NCI-H146 (cell line): ENCODE results near the gene HUWE1.

Experiments
- DNase-seq: peaks from one replicate; lab custom pipeline; 2025; lab: John Stamatoyannopoulos, UW

HUWE1 gene

GRCh38 chrX:53684415-53685192, 1.9 kb downstream of the HUWE1 start:
- DNase-seq = peak; percentile 8

DNA sequence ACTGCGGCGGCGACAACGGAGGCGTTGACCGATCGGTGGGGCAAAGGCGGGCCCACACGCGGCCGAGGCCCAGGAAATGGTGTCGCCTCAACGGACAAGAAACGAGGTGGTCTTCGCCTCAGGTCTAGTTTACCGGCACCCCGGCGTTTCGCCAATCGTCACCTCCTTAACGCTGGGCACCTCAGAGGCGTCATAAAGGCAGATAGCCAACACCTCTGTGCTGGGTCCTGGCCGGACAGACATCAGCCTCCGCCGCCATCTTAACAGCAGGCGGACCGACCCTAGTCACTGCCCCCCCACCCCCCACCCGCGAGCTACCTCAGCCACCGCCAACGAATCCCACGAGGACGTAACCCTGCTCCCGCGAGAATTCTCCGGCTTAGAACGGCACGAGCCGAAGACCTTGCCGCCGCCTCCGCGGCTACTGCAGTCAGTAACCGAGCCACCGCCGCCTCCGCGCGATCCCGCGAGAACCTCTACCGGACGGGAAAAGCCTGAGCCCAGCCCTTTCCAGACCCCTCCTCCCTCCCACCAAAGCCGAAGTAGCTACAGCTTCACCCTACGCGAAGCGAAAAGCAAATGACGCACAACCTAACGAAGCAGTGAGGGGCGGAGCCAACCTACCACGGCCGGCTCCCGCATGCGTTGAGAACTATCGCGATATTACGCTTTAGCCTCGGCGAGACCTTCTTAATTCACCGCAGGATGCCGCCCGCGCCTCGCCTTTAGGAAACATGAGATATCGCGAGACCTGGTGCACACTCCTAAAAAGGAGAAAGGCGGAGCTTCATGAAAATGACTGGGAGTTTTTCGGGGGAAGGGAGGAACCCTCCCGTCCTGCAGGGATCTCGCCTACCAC, 2.7 kb downstream of the HUWE1 start:
- DNase-seq = peak; percentile 99

DNA sequence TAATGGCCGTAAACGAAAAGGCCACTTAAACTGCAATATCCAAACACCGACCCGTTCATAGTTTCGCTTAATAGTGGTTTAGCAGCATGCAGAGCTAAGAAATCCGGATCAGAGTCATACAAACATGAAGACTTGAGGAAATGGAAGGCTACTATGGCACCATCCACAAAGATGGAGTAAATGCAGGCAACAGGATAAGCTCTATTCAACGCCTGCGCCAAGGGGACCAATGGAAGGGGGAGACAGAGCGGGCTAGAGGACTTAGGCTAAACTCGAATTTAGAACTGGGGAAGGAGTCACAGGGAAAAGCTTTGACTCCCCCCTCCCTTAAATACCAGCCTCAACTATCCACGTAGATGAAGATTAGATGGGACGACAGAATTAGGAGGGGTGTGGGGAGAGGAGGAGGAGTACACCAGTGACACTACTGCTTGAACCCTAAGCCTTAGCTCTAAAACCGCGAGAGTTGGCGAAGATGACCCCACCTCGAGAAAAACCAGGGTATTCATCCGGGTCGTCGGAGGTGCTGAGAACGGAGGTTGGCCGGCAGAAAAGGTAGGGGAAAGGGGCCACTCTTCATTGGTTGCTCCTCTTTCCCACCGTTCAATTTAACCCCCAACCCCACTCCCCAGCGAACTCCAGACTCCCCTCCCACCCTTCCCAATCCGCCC, 3.5 kb downstream of the HUWE1 start:
- DNase-seq = peak; percentile 57

GRCh38 chrX:53681661-53682060, 4.9 kb downstream of the HUWE1 start:
- DNase-seq = no peak

GRCh38 chrX:53678667-53679066, 7.9 kb downstream of the HUWE1 start:
- no peak for DNase-seq

GRCh38 chrX:53677286-53677685, 9.2 kb downstream of the HUWE1 start:
- DNase-seq = no peak

- no peak for DNase-seq
These were observed 11.9 kb downstream of the HUWE1 start for GRCh38 chrX:53674581-53674980.

GRCh38 chrX:53669258-53669657, 17.3 kb downstream of the HUWE1 start:
- no peak for DNase-seq

- no peak for DNase-seq
These were observed 20.3 kb downstream of the HUWE1 start for GRCh38 chrX:53666171-53666570.

DNA sequence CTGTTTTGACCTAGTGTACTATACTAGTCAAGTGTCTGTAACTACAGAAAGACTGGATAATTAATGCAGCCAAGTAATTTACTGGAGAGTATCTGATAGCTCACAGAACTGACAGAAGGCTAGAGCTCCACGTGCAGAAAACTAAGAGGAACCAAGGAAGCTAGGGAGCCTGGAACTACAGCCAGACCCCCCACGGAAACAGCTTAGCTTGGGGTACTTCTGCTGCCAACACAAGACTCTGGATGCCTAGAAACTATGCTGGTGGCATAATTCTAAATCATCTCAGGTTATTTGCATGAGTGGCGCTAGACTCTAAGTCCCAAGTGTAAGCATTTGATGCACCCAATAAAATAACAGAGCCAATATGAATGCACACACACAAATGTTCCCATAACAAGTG, 26.5 kb downstream of the HUWE1 start:
- DNase-seq = no peak

DNA sequence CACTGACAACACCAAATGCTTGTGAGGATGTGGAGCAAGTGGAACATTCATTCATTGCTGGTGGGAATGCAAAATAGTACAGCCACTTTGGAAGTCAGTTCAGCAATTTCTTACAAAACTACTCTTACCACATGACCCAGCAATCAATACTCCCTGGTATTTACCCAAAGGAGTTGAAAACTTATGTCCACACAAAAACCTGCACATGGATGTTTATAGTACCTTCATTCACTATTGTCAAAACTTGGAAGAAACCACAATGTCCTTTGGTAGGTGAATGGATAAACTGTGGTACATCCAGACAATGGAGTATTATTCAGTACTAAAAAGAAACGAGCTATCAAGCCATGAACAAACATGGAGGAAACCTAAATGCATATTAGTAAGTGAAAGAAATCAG, 27.5 kb downstream of the HUWE1 start:
- no peak for DNase-seq

DNA sequence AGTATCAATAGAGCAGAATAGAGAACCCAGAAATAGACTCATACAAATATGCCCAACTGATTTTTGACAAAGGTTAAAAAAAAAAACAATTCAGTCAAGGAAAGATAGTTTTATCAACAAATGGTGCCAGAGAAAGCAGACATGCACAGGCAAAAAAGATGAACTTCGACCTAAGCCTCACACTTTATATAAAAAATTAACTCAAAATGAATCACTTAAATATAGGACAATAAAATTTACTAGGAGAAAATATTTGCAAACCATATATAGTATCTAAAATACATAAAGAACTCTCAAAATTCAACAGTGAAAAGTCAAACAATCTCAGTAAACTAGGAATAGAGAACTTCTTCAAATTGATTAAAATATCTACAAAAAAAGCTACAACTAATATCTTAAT, 29.7 kb downstream of the HUWE1 start:
- no peak for DNase-seq

DNA sequence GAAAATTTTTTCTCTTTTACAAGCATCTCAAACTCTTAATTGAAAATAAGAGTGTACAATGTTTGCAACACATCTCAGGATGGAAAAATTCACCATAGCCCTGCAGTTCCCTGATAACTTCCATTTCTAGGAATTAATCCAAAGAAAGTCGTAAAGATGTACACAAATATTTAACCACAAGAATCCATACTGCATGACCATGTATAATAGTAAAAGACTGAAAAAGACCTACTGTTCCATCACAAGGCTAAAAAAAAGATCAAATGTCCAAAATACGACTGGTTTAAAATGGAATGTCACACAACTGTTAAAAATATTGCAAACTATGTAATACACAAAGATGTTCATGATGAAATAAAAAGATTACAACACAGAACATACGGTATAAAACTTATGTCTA, 32.1 kb downstream of the HUWE1 start:
- no peak for DNase-seq

DNA sequence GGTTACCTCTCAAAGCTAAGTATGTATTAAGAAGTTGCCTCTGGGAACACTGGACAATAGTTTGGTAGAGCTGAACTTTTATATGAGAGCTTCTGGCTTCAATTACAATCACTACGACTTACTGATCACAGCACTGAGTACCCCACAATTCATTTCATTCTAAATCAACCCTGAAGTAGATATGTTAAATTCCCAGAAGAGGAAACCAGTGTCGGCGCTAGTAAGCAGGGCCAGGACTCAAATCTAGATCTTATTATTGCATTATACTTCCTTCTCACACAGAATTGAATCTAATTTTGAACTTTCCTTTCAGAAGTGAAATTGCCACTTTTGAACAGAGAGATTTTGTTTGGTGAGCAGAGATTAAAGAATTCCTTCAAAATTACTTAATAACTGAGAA, 41.8 kb downstream of the HUWE1 start:
- no peak for DNase-seq

- DNase-seq = no peak
These were observed 44.2 kb downstream of the HUWE1 start for GRCh38 chrX:53642337-53642736.

DNA sequence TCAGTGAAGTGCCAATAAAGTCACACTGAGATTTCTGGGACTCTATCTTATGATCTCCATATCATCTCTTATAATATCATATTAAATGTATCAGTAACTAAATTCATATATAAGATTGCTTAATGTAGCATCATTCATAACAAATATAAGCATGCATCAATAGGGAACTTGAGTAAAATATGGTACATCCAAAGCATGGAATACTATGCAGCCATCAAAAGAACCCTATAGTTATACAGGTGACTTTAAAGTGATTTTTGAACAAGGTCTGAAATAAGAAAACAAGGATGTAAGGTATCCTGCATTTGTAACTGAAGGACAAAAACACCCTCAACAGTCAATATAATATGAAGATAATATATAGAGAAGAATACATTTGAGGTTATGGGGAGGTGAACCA, 47.3 kb downstream of the HUWE1 start:
- DNase-seq = no peak

DNA sequence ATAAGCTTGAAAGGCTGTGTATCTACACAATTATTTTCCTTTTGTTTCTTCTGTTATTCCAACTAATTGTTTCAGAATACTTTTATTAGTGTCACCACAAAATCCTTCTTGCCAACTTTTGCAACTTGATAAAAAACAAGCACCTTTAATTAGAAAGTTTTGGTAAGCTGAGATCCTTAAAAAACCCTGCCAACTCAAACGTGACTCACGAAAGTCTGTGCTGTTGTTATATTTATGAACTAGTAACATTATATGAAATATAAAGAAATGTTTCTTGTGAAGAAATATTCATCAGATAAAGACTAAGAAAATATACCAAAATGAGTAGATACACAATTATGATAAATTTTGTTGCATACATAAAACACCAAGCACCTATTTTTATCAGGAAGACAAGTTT, 49.0 kb downstream of the HUWE1 start:
- DNase-seq = no peak

GRCh38 chrX:53631156-53631555, 55.4 kb downstream of the HUWE1 start:
- DNase-seq = no peak

GRCh38 chrX:53630261-53630660, 56.3 kb downstream of the HUWE1 start:
- no peak for DNase-seq

DNA sequence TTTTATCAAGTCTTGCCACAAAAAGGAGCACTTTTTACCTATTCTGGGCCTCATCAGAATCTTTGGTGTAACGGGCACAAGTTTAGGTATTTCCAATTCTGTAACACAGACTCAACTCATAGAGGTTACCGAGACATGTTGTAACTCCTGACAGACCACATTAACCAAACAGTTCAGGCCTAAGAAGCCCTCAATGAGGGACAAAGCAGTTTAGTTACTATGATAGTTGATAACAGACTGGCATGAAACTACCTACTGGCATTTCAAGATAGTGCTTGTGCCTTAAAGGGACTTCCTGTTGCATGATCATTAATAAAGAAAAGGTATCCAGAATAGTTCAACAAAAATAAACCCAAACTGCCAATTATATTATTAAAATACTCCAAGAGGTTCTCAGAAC, 64.1 kb downstream of the HUWE1 start:
- no peak for DNase-seq

- no peak for DNase-seq
These were observed 65.0 kb downstream of the HUWE1 start for GRCh38 chrX:53621418-53621986.

- no peak for DNase-seq
These were observed 69.6 kb downstream of the HUWE1 start for GRCh38 chrX:53616946-53617345.

DNA sequence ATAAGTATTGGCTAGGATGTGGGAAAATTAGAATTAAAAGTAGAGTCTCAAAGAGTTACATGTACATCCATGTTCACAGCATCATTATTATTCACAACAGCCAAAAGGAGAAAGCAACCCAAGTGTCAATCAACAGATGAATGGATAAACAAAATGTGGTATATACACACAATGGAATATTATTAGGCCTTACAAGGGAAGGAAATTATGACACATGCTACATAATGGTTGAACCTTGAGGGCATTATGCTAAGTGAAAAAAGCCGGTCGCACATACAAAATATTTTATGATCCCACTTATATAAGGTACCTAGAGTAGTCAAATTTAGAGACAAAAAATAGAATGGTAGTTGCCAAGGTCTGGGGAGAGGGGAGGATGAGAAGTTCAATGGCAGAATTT, 80.1 kb downstream of the HUWE1 start:
- no peak for DNase-seq
